IMR-90 (cell line): ENCODE measurements around the gene ACRBP. TPM values are rescaled to one million over a fixed set of nuclear protein-coding genes. Genes with fewer than 3 reads are reported as not detected.

Experiments
- ATAC-seq: fragments of 200-7000 bp; cut with Tn5 transposase; 2 replicates; pipeline ENCODE4 v1.9.1; 2020; ENCODE audit warnings: low read depth, mild to moderate bottlenecking, moderate library complexity
- BruUV-seq: library from RNA; stranded (reverse); fragments of 400-500 nt; replicated peaks from 2 replicates; lab custom pipeline; 2021; lab: Mats Ljungman, UMichigan
- CTCF ChIA-PET: fragments of 300-600 bp; formaldehyde crosslinking; extraction: SDS; loops from one replicate; lab custom pipeline; 2021; ENCODE audit warnings: antibody characterized with exemption; lab: Yijun Ruan, JAX
- POLR2A ChIA-PET: fragments of 300-600 bp; sonication (Branson Sonifier 250); formaldehyde crosslinking; loops from one replicate; lab custom pipeline; 2022; ENCODE audit warnings: antibody characterized with exemption; ENCODE audit not compliant: unreplicated experiment; lab: Charles Lee
- DNase-seq: peaks from one replicate; pipeline ENCODE4 v3.0.0; 2013
- H2AFZ ChIP-seq: replicated peaks from 2 replicates; pipeline ENCODE3; 2013; ENCODE audit warnings: low read length, mild to moderate bottlenecking; ENCODE audit not compliant: poor library complexity
- H2AK5ac ChIP-seq: 2 replicates; pipeline ENCODE4 v1.6.1; 2013; ENCODE audit warnings: low read depth, low read length, inconsistent platforms
- H2AK9ac ChIP-seq: replicated peaks from 2 replicates; pipeline ENCODE3; 2013; ENCODE audit warnings: mild to moderate bottlenecking, low read depth, low read length, moderate library complexity; ENCODE audit not compliant: poor library complexity
- H2BK120ac ChIP-seq: 2 replicates; pipeline ENCODE4 v1.6.1; 2013; ENCODE audit warnings: low read depth, low read length, inconsistent platforms
- H2BK15ac ChIP-seq: 3 replicates; pipeline ENCODE4 v1.6.1; 2013; ENCODE audit warnings: low read depth, low read length, inconsistent platforms
- H2BK20ac ChIP-seq: 2 replicates; pipeline ENCODE4 v1.6.1; 2013; ENCODE audit warnings: low read depth, mild to moderate bottlenecking, inconsistent platforms, low read length, moderate library complexity
- H2BK5ac ChIP-seq: 2 replicates; pipeline ENCODE4 v1.6.1; 2013; ENCODE audit warnings: mild to moderate bottlenecking, low read depth, low read length, inconsistent platforms; ENCODE audit not compliant: poor library complexity, severe bottlenecking
- H3K14ac ChIP-seq: replicated peaks from 2 replicates; pipeline ENCODE4 v1.6.1; 2013; ENCODE audit warnings: low read depth, low read length, inconsistent platforms
- H3K18ac ChIP-seq: 2 replicates; pipeline ENCODE4 v1.6.1; 2013; ENCODE audit warnings: low read depth, low read length, control low read depth
- H3K23ac ChIP-seq: 2 replicates; pipeline ENCODE4 v1.6.1; 2013; ENCODE audit warnings: low read depth, low read length, inconsistent platforms
- H3K27ac ChIP-seq: 2 replicates; pipeline ENCODE4 v1.5.1; 2013; ENCODE audit warnings: mild to moderate bottlenecking, control low read depth, low read length; ENCODE audit not compliant: insufficient read depth
- H3K27me3 ChIP-seq: 2 replicates; pipeline ENCODE4 v1.6.1; 2013; ENCODE audit warnings: low read length; ENCODE audit not compliant: control insufficient read depth, insufficient read depth
- H3K36me3 ChIP-seq: 2 replicates; pipeline ENCODE4 v1.6.1; 2013; ENCODE audit warnings: low read length, mixed read lengths; ENCODE audit not compliant: control insufficient read depth, insufficient read depth
- H3K4ac ChIP-seq: 2 replicates; pipeline ENCODE4 v1.6.1; 2013; ENCODE audit warnings: low read depth, low read length, inconsistent platforms
- H3K4me1 ChIP-seq: 2 replicates; pipeline ENCODE4 v1.6.1; 2013; ENCODE audit warnings: low read length, mixed read lengths; ENCODE audit not compliant: control insufficient read depth, insufficient read depth
- H3K4me2 ChIP-seq: 2 replicates; pipeline ENCODE4 v1.6.1; 2013; ENCODE audit warnings: low read depth, mild to moderate bottlenecking, control low read depth, low read length, moderate library complexity
- H3K4me3 ChIP-seq: 2 replicates; pipeline ENCODE4 v1.5.1; 2013; ENCODE audit warnings: low read depth, mild to moderate bottlenecking, control low read depth, low read length, moderate library complexity; ENCODE audit not compliant: insufficient read depth
- H3K56ac ChIP-seq: 2 replicates; pipeline ENCODE4 v1.6.1; 2013; ENCODE audit warnings: low read length, inconsistent platforms; ENCODE audit not compliant: insufficient read depth; ENCODE audit errors: extremely low read depth
- H3K79me1 ChIP-seq, 2 experiments: 2 replicates each; pipeline ENCODE4 v1.6.1; 2013; ENCODE audit warnings: low read length in 2 of 2, inconsistent platforms in 1 of 2, low read depth in 1 of 2
- H3K9ac ChIP-seq: 2 replicates; pipeline ENCODE4 v1.6.1; 2013; ENCODE audit warnings: low read depth, low read length, control low read depth
- H3K9me1 ChIP-seq: 2 replicates; pipeline ENCODE4 v1.6.1; 2013; ENCODE audit warnings: low read length, inconsistent platforms; ENCODE audit not compliant: insufficient read depth
- H3K9me3 ChIP-seq: 2 replicates; pipeline ENCODE4 v1.6.1; 2013; ENCODE audit warnings: low read length; ENCODE audit not compliant: control insufficient read depth, insufficient read depth
- H4K20me1 ChIP-seq: 2 replicates; pipeline ENCODE4 v1.6.1; 2013; ENCODE audit warnings: low read length, inconsistent platforms; ENCODE audit not compliant: insufficient read depth
- H4K5ac ChIP-seq: 2 replicates; pipeline ENCODE4 v1.6.1; 2013; ENCODE audit warnings: mild to moderate bottlenecking, low read depth, low read length, control low read depth
- H4K8ac ChIP-seq, 2 experiments: 2 replicates each; pipeline ENCODE4 v1.6.1; 2013; ENCODE audit warnings: low read depth in 2 of 2, low read length in 2 of 2, control low read depth in 1 of 2, inconsistent platforms in 1 of 2
- H4K91ac ChIP-seq: 2 replicates; pipeline ENCODE4 v1.6.1; 2013; ENCODE audit warnings: low read depth, low read length, inconsistent platforms; ENCODE audit not compliant: insufficient read depth
- CHD1 ChIP-seq: IDR thresholded peaks from 2 replicates; pipeline ENCODE4 v1.6.1; 2012; ENCODE audit warnings: low read depth, low read length, improper control_type of control experiment
- MAZ ChIP-seq: IDR thresholded peaks from 2 replicates; pipeline ENCODE4 v1.6.1; 2012; ENCODE audit warnings: low read depth, mild to moderate bottlenecking, low read length, improper control_type of control experiment, moderate library complexity, borderline replicate concordance
- POLR2A ChIP-seq: IDR thresholded peaks from 2 replicates; pipeline ENCODE4 v1.6.1; 2012; ENCODE audit warnings: mild to moderate bottlenecking, low read depth, low read length
- RCOR1 ChIP-seq: IDR thresholded peaks from 2 replicates; pipeline ENCODE4 v1.6.1; 2012; ENCODE audit warnings: mild to moderate bottlenecking, low read length, improper control_type of control experiment; ENCODE audit not compliant: insufficient replicate concordance
- SMC3 ChIP-seq: fragments of 150-350 bp; IDR thresholded peaks from 2 replicates; pipeline ENCODE4 v1.6.1; 2016; ENCODE audit warnings: low read depth, mild to moderate bottlenecking, antibody characterized with exemption, low read length, moderate library complexity
- WGBS, 2 experiments: methylation state at CpG; one replicate each; pipeline versions ENCODE4 v1.1.5 to v1.1.7; 2013; ENCODE audit warnings: missing lambda C conversion rate in 2 of 2; ENCODE audit not compliant: insufficient read length in 1 of 2; ENCODE audit errors: extremely low coverage in 2 of 2; 5-methylcytosine and 5-hydroxymethylcytosine counted together
- dilution Hi-C: fragments of 300-500 bp; cut with HindIII; formaldehyde crosslinking; loops from one replicate; pipeline ENCODE4 v1.14.3; 2018; ENCODE audit warnings: low sequenced_read_pairs; ENCODE audit not compliant: unreplicated experiment
- in situ Hi-C: fragments of 300-500 bp; cut with MboI; formaldehyde crosslinking; loops from 3 replicates; pipeline ENCODE4 v1.14.3; 2019; ENCODE audit warnings: low sequenced_read_pairs, inconsistent platforms, mixed read lengths
- intact Hi-C: fragments of 100-400 bp; cut with micrococcal nuclease; formaldehyde crosslinking; loops from 2 replicates; pipeline ENCODE4 v1.10.0; 2022
- polyA plus RNA-seq, 3 experiments: library from polyadenylated mRNA; depleted of rRNA; stranded (reverse); fragments of >200 nt; gene quantifications; 2 replicates each; pipeline ENCODE4 v1.2.3, GENCODE V29; 2012; ENCODE audit warnings: low replicate concordance in 1 of 3
- total RNA-seq: library from RNA; depleted of rRNA; stranded (reverse); fragments of >200 nt; gene quantifications from 2 replicates; pipeline ENCODE4 v1.2.3, GENCODE V29; 2012
- TF ChIP-seq, protein P1 (sequence below): fragments of 150-350 bp; IDR thresholded peaks from 2 replicates; pipeline ENCODE4 v1.6.1; 2017; ENCODE audit warnings: mild to moderate bottlenecking, antibody characterized with exemption, low read length, low read depth
- TF ChIP-seq, protein P2 (sequence below): fragments of 150-350 bp; IDR thresholded peaks from 2 replicates; pipeline ENCODE4 v1.6.1; 2016; ENCODE audit warnings: low read depth, mild to moderate bottlenecking, low read length, moderate library complexity, borderline replicate concordance

The ACRBP gene
- total and polyA plus RNA-seq, 2 of the 4 experiments (the other 2 are of a cell fraction) = 0.38 TPM; not detected in 1

DNA sequence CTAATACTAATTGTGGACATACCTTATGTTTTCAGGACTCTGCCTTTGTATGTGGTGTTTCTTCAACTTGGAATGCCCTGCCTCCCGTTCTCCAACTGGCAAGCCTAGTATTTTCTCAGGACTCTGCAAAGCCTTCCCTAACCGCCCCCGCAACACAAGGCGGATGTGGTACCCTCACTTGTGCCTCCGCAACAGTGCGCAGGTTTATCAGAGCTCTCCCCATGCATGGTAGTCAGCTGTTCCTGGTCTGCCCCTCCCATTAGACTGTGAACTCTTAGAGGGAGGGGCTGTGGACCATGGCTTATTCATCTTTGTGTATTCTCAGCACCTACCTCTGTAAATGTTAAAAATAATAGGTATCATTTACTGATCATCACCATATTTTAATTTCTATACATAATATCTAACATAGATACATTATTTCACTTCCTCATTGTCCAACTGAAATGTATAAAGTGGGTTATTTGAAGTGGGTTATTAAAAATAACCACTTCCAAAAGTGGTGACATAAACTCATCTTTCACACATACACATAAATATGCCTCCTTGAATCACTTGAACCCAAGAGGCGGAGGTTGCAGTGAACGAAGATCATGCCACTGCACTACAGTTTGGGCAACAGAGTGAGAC is 20.5 kb downstream of the ACRBP start:
- no peaks in the 10 kb centered on the region for H3K9me1 ChIP-seq
- H3K18ac ChIP-seq = no peak overlapping the region
- DNase-seq = no peak
- no peaks in the 10 kb centered on the region for H4K20me1 ChIP-seq
- H3K14ac ChIP-seq = no peak overlapping the region
- H2AK5ac ChIP-seq = no peak overlapping the region
- no peak overlapping the region for H2BK20ac ChIP-seq
- BruUV-seq = no TSS peak
- H4K8ac ChIP-seq = no peak overlapping the region
- H3K23ac ChIP-seq = no peak overlapping the region
- TF ChIP-seq, protein P1, sequence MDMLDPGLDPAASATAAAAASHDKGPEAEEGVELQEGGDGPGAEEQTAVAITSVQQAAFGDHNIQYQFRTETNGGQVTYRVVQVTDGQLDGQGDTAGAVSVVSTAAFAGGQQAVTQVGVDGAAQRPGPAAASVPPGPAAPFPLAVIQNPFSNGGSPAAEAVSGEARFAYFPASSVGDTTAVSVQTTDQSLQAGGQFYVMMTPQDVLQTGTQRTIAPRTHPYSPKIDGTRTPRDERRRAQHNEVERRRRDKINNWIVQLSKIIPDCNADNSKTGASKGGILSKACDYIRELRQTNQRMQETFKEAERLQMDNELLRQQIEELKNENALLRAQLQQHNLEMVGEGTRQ = no peak
- TF ChIP-seq POLR2A (no peak), CHD1 (no peak), RCOR1 (no peak), MAZ (no peak), SMC3 (no peak)
- TF ChIP-seq, protein P2, sequence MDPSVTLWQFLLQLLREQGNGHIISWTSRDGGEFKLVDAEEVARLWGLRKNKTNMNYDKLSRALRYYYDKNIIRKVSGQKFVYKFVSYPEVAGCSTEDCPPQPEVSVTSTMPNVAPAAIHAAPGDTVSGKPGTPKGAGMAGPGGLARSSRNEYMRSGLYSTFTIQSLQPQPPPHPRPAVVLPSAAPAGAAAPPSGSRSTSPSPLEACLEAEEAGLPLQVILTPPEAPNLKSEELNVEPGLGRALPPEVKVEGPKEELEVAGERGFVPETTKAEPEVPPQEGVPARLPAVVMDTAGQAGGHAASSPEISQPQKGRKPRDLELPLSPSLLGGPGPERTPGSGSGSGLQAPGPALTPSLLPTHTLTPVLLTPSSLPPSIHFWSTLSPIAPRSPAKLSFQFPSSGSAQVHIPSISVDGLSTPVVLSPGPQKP = no peak
- no peaks in the 10 kb centered on the region for H3K27me3 ChIP-seq
- WGBS, 2 experiments = 78% methylated on average over 3 of the region's 8 CpGs; no CpG with 5 or more reads in 1 of the 2 experiments
- H4K5ac ChIP-seq = no peak overlapping the region
- no peak overlapping the region for H3K4ac ChIP-seq
- no peak overlapping the region for H3K4me3 ChIP-seq
- H2BK15ac ChIP-seq = no peak overlapping the region
- no peak overlapping the region for H3K9ac ChIP-seq
- POLR2A ChIA-PET = interaction anchor here (0.5 kb wide), 1 partner anchor 184 kb away, joined by 4 read pairs; no protein-coding TSS in a partner anchor
- peak overlapping the region; percentile 25 for H2AK9ac ChIP-seq
- no peak for ATAC-seq
- no peak overlapping the region for H3K4me2 ChIP-seq
- dilution Hi-C loops = no loop called here
- peak overlapping the region; percentile 53 for H2AFZ ChIP-seq
- H2BK5ac ChIP-seq = no peak overlapping the region
- H3K27ac ChIP-seq = no peak overlapping the region
- H3K36me3 ChIP-seq = no peaks in the 10 kb centered on the region
- H3K4me1 ChIP-seq = no peaks in the 10 kb centered on the region
- in situ Hi-C loops = no loop called here
- no peak overlapping the region for H4K91ac ChIP-seq
- H3K9me3 ChIP-seq = no peaks in the 10 kb centered on the region
- intact Hi-C loops = no loop called here
- CTCF ChIA-PET = no interaction called here
- no peaks in the 10 kb centered on the region for H3K79me1 ChIP-seq
- H3K56ac ChIP-seq = no peak overlapping the region
- no peak overlapping the region for H2BK120ac ChIP-seq
